H9 (cell line): ENCODE measurements around the gene ZNF275. TPM values are rescaled to one million over a fixed set of nuclear protein-coding genes. Genes with fewer than 3 reads are reported as not detected.
A peak's percentile ranks its signal among the peaks of the same experiment; 100 is the strongest.

Source experiments
- DNase-seq: peaks from one replicate; pipeline ENCODE4 v3.0.0-alpha.2; 2017
- H2AFZ ChIP-seq: one replicate; pipeline ENCODE4 v1.6.1; 2013; ENCODE audit warnings: mild to moderate bottlenecking, low read length, control low read depth, moderate library complexity
- H2AK5ac ChIP-seq: 2 replicates; pipeline ENCODE4 v1.6.1; 2013; ENCODE audit warnings: low read length, control low read depth, mixed read lengths; ENCODE audit not compliant: insufficient read length
- H2BK120ac ChIP-seq: one replicate; pipeline ENCODE4 v1.6.1; 2013; ENCODE audit warnings: low read depth, mild to moderate bottlenecking, low read length, control low read depth, inconsistent platforms; ENCODE audit not compliant: poor library complexity, severe bottlenecking
- H2BK12ac ChIP-seq: 2 replicates; pipeline ENCODE4 v1.6.1; 2013; ENCODE audit warnings: low read length, control low read depth, mixed read lengths, low read depth; ENCODE audit not compliant: insufficient read length
- H2BK15ac ChIP-seq: 2 replicates; pipeline ENCODE4 v1.6.1; 2013; ENCODE audit warnings: low read depth, low read length, control low read depth
- H2BK20ac ChIP-seq: one replicate; pipeline ENCODE4 v1.6.1; 2013; ENCODE audit warnings: low read depth, mild to moderate bottlenecking, low read length, control low read depth, inconsistent platforms; ENCODE audit not compliant: poor library complexity, severe bottlenecking
- H2BK5ac ChIP-seq: 2 replicates; pipeline ENCODE4 v1.6.1; 2013; ENCODE audit warnings: low read length, control low read depth, mixed read lengths; ENCODE audit not compliant: insufficient read length
- H3K14ac ChIP-seq: 2 replicates; pipeline ENCODE4 v1.6.1; 2013; ENCODE audit warnings: low read length, control low read depth; ENCODE audit not compliant: insufficient read depth
- H3K18ac ChIP-seq: 2 replicates; pipeline ENCODE4 v1.6.1; 2013; ENCODE audit warnings: low read depth, mild to moderate bottlenecking, mixed read lengths, low read length, control low read depth; ENCODE audit not compliant: insufficient read length
- H3K23ac ChIP-seq: 2 replicates; pipeline ENCODE4 v1.6.1; 2013; ENCODE audit warnings: low read length, control low read depth, mixed read lengths, low read depth; ENCODE audit not compliant: insufficient read length
- H3K23me2 ChIP-seq: 2 replicates; pipeline ENCODE4 v1.6.1; 2013; ENCODE audit warnings: low read depth, mild to moderate bottlenecking, mixed read lengths, low read length, control low read depth; ENCODE audit not compliant: insufficient read length, poor library complexity, severe bottlenecking
- H3K27ac ChIP-seq: 2 replicates; pipeline ENCODE4 v1.5.1; 2013; ENCODE audit warnings: low read length, control low read depth, mixed read lengths, low read depth; ENCODE audit not compliant: insufficient read length
- H3K27me3 ChIP-seq: 2 replicates; pipeline ENCODE4 v1.6.1; 2013; ENCODE audit warnings: low read length, control low read depth, inconsistent platforms; ENCODE audit not compliant: insufficient read depth
- H3K4ac ChIP-seq: 2 replicates; pipeline ENCODE4 v1.6.1; 2013; ENCODE audit warnings: low read depth, mild to moderate bottlenecking, control low read depth, inconsistent platforms, low read length, moderate library complexity
- H3K4me1 ChIP-seq: 2 replicates; pipeline ENCODE4 v1.6.1; 2013; ENCODE audit warnings: low read length, control low read depth, inconsistent platforms; ENCODE audit not compliant: insufficient read depth
- H3K4me2 ChIP-seq: 2 replicates; pipeline ENCODE4 v1.6.1; 2013; ENCODE audit warnings: low read length, control low read depth, mixed read lengths; ENCODE audit not compliant: insufficient read length, insufficient read depth
- H3K56ac ChIP-seq: 2 replicates; pipeline ENCODE4 v1.6.1; 2013; ENCODE audit warnings: low read depth, mild to moderate bottlenecking, mixed read lengths, low read length, control low read depth; ENCODE audit not compliant: insufficient read length
- H3K79me1 ChIP-seq: 2 replicates; pipeline ENCODE4 v1.6.1; 2013; ENCODE audit warnings: low read depth, mild to moderate bottlenecking, moderate library complexity, low read length, control low read depth, inconsistent platforms; ENCODE audit not compliant: insufficient read depth, poor library complexity, severe bottlenecking
- H3K79me2 ChIP-seq: 2 replicates; pipeline ENCODE4 v1.6.1; 2013; ENCODE audit warnings: low read length, control low read depth, inconsistent platforms; ENCODE audit not compliant: insufficient read depth
- H3K9ac ChIP-seq: 2 replicates; pipeline ENCODE4 v1.6.1; 2013; ENCODE audit warnings: low read length, control low read depth, mixed read lengths; ENCODE audit not compliant: insufficient read length; ENCODE audit errors: extremely low read depth
- H3K9me3 ChIP-seq: one replicate; pipeline ENCODE4 v1.6.1; 2013; ENCODE audit warnings: low read depth, low read length, inconsistent platforms; ENCODE audit not compliant: control insufficient read depth
- H3T11ph ChIP-seq: one replicate; pipeline ENCODE4 v1.6.1; 2013; ENCODE audit warnings: mild to moderate bottlenecking, low read length, control low read depth, inconsistent platforms
- H4K20me1 ChIP-seq: one replicate; pipeline ENCODE4 v1.6.1; 2013; ENCODE audit not compliant: control insufficient read depth, insufficient read length, insufficient read depth
- H4K5ac ChIP-seq: 2 replicates; pipeline ENCODE4 v1.6.1; 2013; ENCODE audit warnings: low read depth, mild to moderate bottlenecking, mixed read lengths, low read length, control low read depth; ENCODE audit not compliant: insufficient read length
- H4K8ac ChIP-seq: replicated peaks from 2 replicates; pipeline ENCODE4 v1.6.1; 2013; ENCODE audit warnings: low read length, control low read depth, mixed read lengths, low read depth; ENCODE audit not compliant: insufficient read length
- H4K91ac ChIP-seq: 2 replicates; pipeline ENCODE4 v1.6.1; 2013; ENCODE audit warnings: low read depth, mild to moderate bottlenecking, moderate library complexity, mixed read lengths, low read length, control low read depth; ENCODE audit not compliant: insufficient read length
- H3K27ac Mint-ChIP-seq, 3 experiments: 2 replicates in 2 of 3; 3 replicates in 1 of 3; pipeline ENCODE4 v1.8.0; 2020 to 2021; ENCODE audit warnings: mixed read lengths in 3 of 3, mild to moderate bottlenecking in 1 of 3, moderate library complexity in 1 of 3
- H3K27me3 Mint-ChIP-seq: 2 replicates; pipeline ENCODE4 v1.8.0; 2021; ENCODE audit warnings: low read depth, mild to moderate bottlenecking, moderate library complexity, mixed read lengths
- H3K36me3 Mint-ChIP-seq, 3 experiments: 2 replicates in 2 of 3; 3 replicates in 1 of 3; pipeline ENCODE4 v1.8.0; 2020 to 2021; ENCODE audit warnings: low read depth in 3 of 3, mixed read lengths in 3 of 3; ENCODE audit not compliant: insufficient read depth in 1 of 3
- H3K4me1 Mint-ChIP-seq, 2 experiments: 2 replicates each; pipeline ENCODE4 v1.8.0; 2020; ENCODE audit warnings: mixed read lengths in 2 of 2
- H3K4me3 Mint-ChIP-seq, 2 experiments: 2 replicates in 1 of 2; 3 replicates in 1 of 2; pipeline ENCODE4 v1.8.0; 2020 to 2021; ENCODE audit warnings: mild to moderate bottlenecking in 2 of 2, mixed read lengths in 2 of 2, moderate library complexity in 1 of 2
- H3K9me3 Mint-ChIP-seq, 2 experiments: 2 replicates in 1 of 2; 3 replicates in 1 of 2; pipeline ENCODE4 v1.8.0; 2020; ENCODE audit warnings: mild to moderate bottlenecking in 2 of 2, mixed read lengths in 2 of 2, moderate library complexity in 1 of 2
- CTCF ChIP-seq: fragments of 200-600 bp; sonication (generic); conservative IDR thresholded peaks from 3 replicates; pipeline ENCODE4 v1.8.0; 2021; ENCODE audit warnings: antibody characterized with exemption, mild to moderate bottlenecking
- WGBS: extraction: QIAGEN DNeasy Blood & Tissue Kit; methylation state at CpG from one replicate; pipeline ENCODE4 v1.1.7; 2013; ENCODE audit warnings: missing lambda C conversion rate, low lambda C conversion rate, mixed read lengths; ENCODE audit not compliant: insufficient read length; ENCODE audit errors: extremely low coverage; 5-methylcytosine and 5-hydroxymethylcytosine counted together
- total RNA-seq: library from RNA; stranded (reverse); gene quantifications from 2 replicates; pipeline ENCODE4 v1.2.1, GENCODE V29; 2021

ZNF275 gene
- total RNA-seq, 1 experiment from 2014 or later, result 11.8 TPM

GRCh38 chrX:153394612-153395011 lies 60.7 kb downstream of the ZNF275 start:
- no peak for DNase-seq
- no peak overlapping the region for H3K4ac ChIP-seq
- Mint-ChIP-seq H3K9me3 (peaks cover 50 to 52% of the 10 kb centered on the region in 2 experiments), H3K4me1 (peaks cover 0 to 6% of the 10 kb centered on the region in 2 experiments; a peak in 1 of 4 replicates), H3K36me3 (peaks cover 0 to 4% (median 0%) of the 10 kb centered on the region in 3 experiments; a peak in 3 of 7 replicates), H3K27ac (peak overlapping the region in 1 of 3 experiments; percentile 7; a peak in 1 of 7 replicates), H3K4me3 (no peak overlapping the region), H3K27me3 (peaks cover 12% of the 10 kb centered on the region)
- H3K79me2 ChIP-seq, result no peaks in the 10 kb centered on the region
- no peaks in the 10 kb centered on the region for H3K4me1 ChIP-seq
- H3K79me1 ChIP-seq, result no peaks in the 10 kb centered on the region
- H2BK12ac ChIP-seq, result no peak overlapping the region
- no peak overlapping the region for H2BK5ac ChIP-seq
- H3K9ac ChIP-seq, result no peak overlapping the region
- H2AK5ac ChIP-seq, result no peak overlapping the region
- no peak overlapping the region for H3K27ac ChIP-seq
- no peak overlapping the region for H4K91ac ChIP-seq
- no peak for TF ChIP-seq CTCF
- no peak overlapping the region for H3T11ph ChIP-seq
- H3K23ac ChIP-seq, result no peak overlapping the region
- H4K5ac ChIP-seq, result no peak overlapping the region
- H2BK120ac ChIP-seq, result no peak overlapping the region
- no peak overlapping the region for H2BK20ac ChIP-seq
- H3K56ac ChIP-seq, result no peak overlapping the region
- no peak overlapping the region for H2AFZ ChIP-seq
- H3K27me3 ChIP-seq, result no peaks in the 10 kb centered on the region
- H4K20me1 ChIP-seq, result no peaks in the 10 kb centered on the region
- peaks cover 5% of the 10 kb centered on the region for H3K23me2 ChIP-seq
- no peak overlapping the region for H3K18ac ChIP-seq
- H3K4me2 ChIP-seq, result no peak overlapping the region
- no CpG with 5 or more reads among the region's 13 CpGs for WGBS
- peaks cover 46% of the 10 kb centered on the region for H3K9me3 ChIP-seq
- no peak overlapping the region for H4K8ac ChIP-seq
- no peak overlapping the region for H2BK15ac ChIP-seq
- no peak overlapping the region for H3K14ac ChIP-seq
